PC-3 (cell line): ENCODE data around the gene INCA1. TPM values are rescaled to one million over a fixed set of nuclear protein-coding genes. Genes with fewer than 3 reads are reported as not detected.

ENCODE experiments used
- ATAC-seq: fragments of 200-7000 bp; cut with Tn5 transposase; 2 replicates; pipeline ENCODE4 v1.9.1; 2020; ENCODE audit warnings: mild to moderate bottlenecking, moderate library complexity
- BruUV-seq: library from RNA; stranded (reverse); fragments of 400-500 nt; replicated peaks from 2 replicates; lab custom pipeline; 2021; lab: Mats Ljungman, UMichigan
- CTCF ChIA-PET: fragments of 300-600 bp; sonication (Branson Sonifier 250); formaldehyde crosslinking; loops from one replicate; lab custom pipeline; 2022; ENCODE audit warnings: antibody characterized with exemption; lab: Charles Lee
- POLR2A ChIA-PET: fragments of 300-600 bp; sonication (Branson Sonifier 250); formaldehyde crosslinking; loops from one replicate; lab custom pipeline; 2022; ENCODE audit warnings: antibody characterized with exemption; ENCODE audit not compliant: unreplicated experiment; lab: Charles Lee
- DNase-seq: peaks from one replicate; pipeline ENCODE4 v3.0.0-alpha.2; 2015
- H2AFZ ChIP-seq: fragments of 300-600 bp; sonication (generic); 2 replicates; pipeline ENCODE4 v1.6.0; 2016; ENCODE audit warnings: antibody characterized with exemption, low read length
- H3F3A ChIP-seq: fragments of 300-600 bp; sonication (generic); one replicate; pipeline ENCODE4 v1.6.0; 2017; ENCODE audit warnings: antibody characterized with exemption, low read length, control low read depth, mild to moderate bottlenecking; ENCODE audit not compliant: unreplicated experiment
- H3K27ac ChIP-seq: fragments of 300-600 bp; sonication (generic); 2 replicates; pipeline ENCODE4 v1.5.1; 2016; ENCODE audit warnings: mild to moderate bottlenecking, low read length
- H3K27me3 ChIP-seq: fragments of 300-600 bp; sonication (generic); 2 replicates; pipeline ENCODE4 v1.6.1; 2016; ENCODE audit warnings: low read length, mixed read lengths
- H3K36me3 ChIP-seq: fragments of 300-600 bp; sonication (generic); 2 replicates; pipeline ENCODE4 v1.6.1; 2016; ENCODE audit warnings: low read depth, mixed run types, low read length, mixed read lengths
- H3K4me1 ChIP-seq: fragments of 300-600 bp; sonication (generic); 2 replicates; pipeline ENCODE4 v1.5.1; 2016; ENCODE audit warnings: low read length; ENCODE audit not compliant: insufficient read depth
- H3K4me2 ChIP-seq: fragments of 300-600 bp; sonication (generic); 2 replicates; pipeline ENCODE4 v1.6.0; 2016; ENCODE audit warnings: low read length
- H3K4me3 ChIP-seq: fragments of 300-600 bp; sonication (generic); 2 replicates; pipeline ENCODE4 v1.5.1; 2016; ENCODE audit warnings: mild to moderate bottlenecking, low read length, mixed read lengths
- H3K79me2 ChIP-seq: fragments of 300-600 bp; sonication (generic); 2 replicates; pipeline ENCODE4 v1.6.1; 2017; ENCODE audit warnings: low read length, mixed read lengths
- H3K9ac ChIP-seq: fragments of 300-600 bp; sonication (generic); 2 replicates; pipeline ENCODE4 v1.6.0; 2016; ENCODE audit warnings: mild to moderate bottlenecking, low read length
- H3K9me2 ChIP-seq: fragments of 300-600 bp; sonication (generic); replicated peaks from 2 replicates; pipeline ENCODE4 v1.6.1; 2016; ENCODE audit warnings: mixed run types, low read length, mixed read lengths
- H3K9me3 ChIP-seq: fragments of 300-600 bp; sonication (generic); 2 replicates; pipeline ENCODE4 v1.6.1; 2016; ENCODE audit warnings: low read length, mixed read lengths
- H4K20me1 ChIP-seq: fragments of 300-600 bp; sonication (generic); 2 replicates; pipeline ENCODE4 v1.6.1; 2016; ENCODE audit warnings: low read length, mixed read lengths
- CTCF ChIP-seq: fragments of 300-600 bp; sonication (generic); conservative IDR thresholded peaks from 2 replicates; pipeline ENCODE4 v1.5.1; 2017; ENCODE audit warnings: antibody characterized with exemption, low read depth, mild to moderate bottlenecking, low read length
- EZH2 ChIP-seq: fragments of 300-600 bp; sonication (generic); IDR thresholded peaks from one replicate; pipeline ENCODE4 v1.6.1; 2017; ENCODE audit warnings: antibody characterized with exemption, mild to moderate bottlenecking, low read length; ENCODE audit not compliant: unreplicated experiment
- EZH2phosphoT487 ChIP-seq: fragments of 300-600 bp; sonication (generic); IDR thresholded peaks from 2 replicates; pipeline ENCODE4 v1.6.1; 2018; ENCODE audit warnings: mild to moderate bottlenecking, antibody characterized with exemption, low read length, borderline replicate concordance
- intact Hi-C: fragments of 100-400 bp; cut with micrococcal nuclease; formaldehyde crosslinking; loops from 2 replicates; pipeline ENCODE4 v1.9.0; 2023
- total RNA-seq: library from RNA; depleted of rRNA; stranded (reverse); fragments of >200 nt; gene quantifications from 2 replicates; pipeline ENCODE4 v1.2.3, GENCODE V29; 2014

Gene INCA1
- total RNA-seq, 1 experiment from 2014 or later, result not detected

- ChIA-PET CTCF (interaction anchor here (0.6 to 2.3 kb wide), 3 partner anchors 28 to 141 kb away, joined by 3 to 11 read pairs (median 4); partner anchors contain the start of genes RNF167 and SLC25A11), POLR2A (interaction anchor here (1.0 to 1.4 kb wide), 5 partner anchors 18 to 177 kb away, joined by 3 to 8 read pairs (median 5); partner anchors contain the start of genes PFN1, RNF167 and SLC25A11)
- no peaks in the 10 kb centered on the region for H3K27me3 ChIP-seq
- H3K9me2 ChIP-seq, result no peaks in the 10 kb centered on the region
- H3F3A ChIP-seq, result no peaks in the 10 kb centered on the region
- DNase-seq (peak; percentile 88), ATAC-seq (peak; percentile 55)
- H4K20me1 ChIP-seq, result no peaks in the 10 kb centered on the region
- peak within 1 kb of the TSS; percentile 92 for H3K27ac ChIP-seq
- peaks cover 23% of the 10 kb centered on the region for H3K4me1 ChIP-seq
- no peaks in the 10 kb centered on the region for H3K9me3 ChIP-seq
- TSS peak; percentile 72 for BruUV-seq
- H2AFZ ChIP-seq, result peak within 1 kb of the TSS; percentile 84
- no peaks in the 10 kb centered on the region; the same call in 1 of the 2 replicates for H3K36me3 ChIP-seq
- intact Hi-C loops, result loop anchor here (1.0 kb wide), 2 partner anchors 19 to 59 kb away; no protein-coding TSS in a partner anchor
- H3K4me2 ChIP-seq, result peak within 1 kb of the TSS; percentile 98
- H3K9ac ChIP-seq, result peak within 1 kb of the TSS; percentile 92
- TF ChIP-seq CTCF, result no peak
- no peak for TF ChIP-seq EZH2
- no peak for TF ChIP-seq EZH2phosphoT487
- H3K79me2 ChIP-seq, result peaks cover 12% of the 10 kb centered on the region; the same call in 1 of the 2 replicates
- H3K4me3 ChIP-seq, result peak within 1 kb of the TSS; percentile 79
Measured at GRCh38 chr17:4967539-4968485, 29.5 kb downstream of the INCA1 start, which contains the start of gene SPAG7. TSS of gene SPAG7 (minus strand) at chr17:4967817. CDS start at chr17:4967804, 13 bp downstream.

GRCh38 chr17:4966844-4967538 is 30.3 kb downstream of the INCA1 start:
- Histone ChIP-seq H3K9me2 (no peaks in the 10 kb centered on the region), H3K79me2 (peaks cover 12% of the 10 kb centered on the region; the same call in 1 of the 2 replicates), H3K27ac (peak overlapping the region; percentile 92), H3K9me3 (no peaks in the 10 kb centered on the region), H3K36me3 (no peaks in the 10 kb centered on the region; the same call in 1 of the 2 replicates), H4K20me1 (no peaks in the 10 kb centered on the region), H3K4me2 (peak overlapping the region; percentile 98), H3K4me3 (peak overlapping the region; percentile 79), H2AFZ (peak overlapping the region; percentile 75), H3K4me1 (peaks cover 23% of the 10 kb centered on the region), H3K9ac (peak overlapping the region; percentile 92), H3K27me3 (no peaks in the 10 kb centered on the region), H3F3A (no peaks in the 10 kb centered on the region)
- CTCF ChIA-PET, result interaction anchor here (0.6 to 2.3 kb wide), 4 partner anchors 27 to 142 kb away, joined by 3 to 11 read pairs (median 4); partner anchors contain the start of genes RNF167 and SLC25A11
- ATAC-seq (peak; percentile 88), DNase-seq (peak; percentile 96)
- BruUV-seq, result TSS peak; percentile 63
- POLR2A ChIA-PET, result interaction anchor here (1.0 to 1.4 kb wide), 5 partner anchors 17 to 177 kb away, joined by 3 to 8 read pairs (median 5); partner anchors contain the start of genes PFN1, RNF167 and SLC25A11
- intact Hi-C loops, result loop anchor here (1.0 kb wide), 2 partner anchors 18 to 58 kb away; no protein-coding TSS in a partner anchor
- TF ChIP-seq EZH2phosphoT487, result no peak
- no peak for TF ChIP-seq CTCF
